GM12801 (cell line): ENCODE measurements around the gene PPP2R2B.

Experiments used
- CTCF ChIP-seq: IDR thresholded peaks from one replicate; pipeline ENCODE4 v1.5.1; 2011; ENCODE audit warnings: control low read depth; ENCODE audit not compliant: insufficient read length; ENCODE audit errors: extremely low read depth

PPP2R2B gene

GRCh38 chr5:146721073-146721815, 157.3 kb downstream of the PPP2R2B start:
- no peak for TF ChIP-seq CTCF

DNA sequence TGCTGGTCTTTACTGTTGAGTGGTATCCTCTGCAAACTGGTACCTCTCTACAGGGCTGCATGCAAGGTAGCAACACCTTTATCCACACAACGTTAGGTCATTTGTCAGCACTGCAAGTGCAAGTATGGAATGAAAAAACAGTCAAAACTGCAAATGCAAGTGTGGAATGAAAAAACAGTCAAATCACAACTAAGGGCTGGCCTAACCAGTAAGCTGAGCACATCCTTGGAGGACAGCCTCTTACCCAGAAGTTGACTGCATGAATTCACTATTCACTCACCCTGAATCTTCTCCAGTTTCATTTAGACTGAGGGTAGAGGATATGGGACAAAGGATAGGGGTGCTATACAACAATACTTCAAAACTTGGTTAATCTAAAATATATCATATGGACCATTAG, 158.4 kb downstream of the PPP2R2B start:
- no peak for TF ChIP-seq CTCF

DNA sequence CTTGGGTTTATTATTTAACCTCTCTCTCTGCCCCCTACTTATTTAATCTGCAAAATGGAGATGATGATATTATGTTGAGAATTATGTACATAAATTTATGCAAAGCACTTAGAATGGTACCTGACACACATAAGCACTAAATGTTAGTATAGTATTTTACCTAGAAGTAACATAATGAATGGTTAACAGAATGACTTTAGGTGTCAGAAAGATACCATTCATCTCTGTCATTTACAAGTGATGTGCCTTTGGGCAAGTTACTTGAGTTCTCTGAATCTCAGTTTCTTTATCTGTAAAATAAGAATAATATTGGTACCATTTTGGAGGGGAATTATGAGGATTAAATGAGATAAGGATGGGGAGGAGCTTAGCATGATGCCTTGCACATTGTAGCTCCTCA, 159.4 kb downstream of the PPP2R2B start:
- TF ChIP-seq CTCF: no peak

DNA sequence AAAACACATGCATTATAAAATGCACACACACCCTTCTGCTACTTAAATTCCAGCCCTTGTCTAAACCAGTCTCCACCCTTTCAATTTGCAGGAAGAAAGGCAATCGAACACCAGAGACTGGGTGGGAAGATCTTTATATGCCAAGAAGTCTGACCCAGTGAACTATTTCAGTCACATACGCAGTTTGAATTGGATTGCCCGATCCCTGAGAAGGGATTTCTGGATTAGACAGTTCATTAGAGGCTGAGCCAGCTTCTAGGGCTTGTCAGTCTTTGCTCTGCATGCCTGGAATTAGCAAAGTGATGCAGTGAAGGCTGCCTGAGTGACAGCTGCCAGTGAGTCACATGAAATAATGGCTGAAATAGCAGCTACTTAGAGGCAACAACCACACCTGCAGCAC, 159.9 kb downstream of the PPP2R2B start:
- no peak for TF ChIP-seq CTCF

DNA sequence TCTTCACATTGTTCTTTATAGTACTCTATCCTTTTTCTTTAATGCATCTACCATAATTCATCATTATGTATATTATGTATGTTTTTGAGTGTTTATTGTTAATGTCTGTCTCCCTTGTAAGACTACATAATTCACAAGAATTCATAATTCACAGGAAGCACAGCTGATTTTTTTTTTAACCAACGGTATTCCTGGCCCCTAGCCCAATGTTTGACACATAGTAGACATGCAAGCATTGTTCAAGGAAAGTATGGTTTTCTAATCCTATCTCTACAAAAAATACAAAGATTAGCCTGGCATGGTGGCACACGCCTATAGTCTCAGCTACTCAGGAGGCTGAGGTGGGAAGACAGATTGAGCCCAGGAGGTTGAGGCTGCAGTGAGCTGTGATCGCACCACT, 160.6 kb downstream of the PPP2R2B start:
- TF ChIP-seq CTCF: no peak

DNA sequence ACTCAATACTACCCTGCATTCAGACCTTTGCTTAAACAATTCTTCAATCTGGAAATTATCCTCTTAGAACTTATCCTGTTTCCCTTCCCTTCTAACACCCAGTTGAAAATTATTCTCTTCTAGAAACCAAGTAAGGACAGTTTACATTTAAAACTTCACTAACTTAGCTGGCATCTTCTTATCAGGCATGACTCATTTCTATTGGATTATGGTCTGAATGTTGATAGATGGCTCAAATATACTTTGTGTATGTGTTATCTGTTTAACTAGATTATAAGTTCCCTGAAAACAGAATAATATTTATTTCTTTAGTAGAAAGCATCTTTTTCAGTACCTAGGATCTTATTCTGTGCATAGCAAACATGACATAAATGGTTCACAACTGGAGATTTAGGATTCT, 161.9 kb downstream of the PPP2R2B start:
- TF ChIP-seq CTCF: no peak

DNA sequence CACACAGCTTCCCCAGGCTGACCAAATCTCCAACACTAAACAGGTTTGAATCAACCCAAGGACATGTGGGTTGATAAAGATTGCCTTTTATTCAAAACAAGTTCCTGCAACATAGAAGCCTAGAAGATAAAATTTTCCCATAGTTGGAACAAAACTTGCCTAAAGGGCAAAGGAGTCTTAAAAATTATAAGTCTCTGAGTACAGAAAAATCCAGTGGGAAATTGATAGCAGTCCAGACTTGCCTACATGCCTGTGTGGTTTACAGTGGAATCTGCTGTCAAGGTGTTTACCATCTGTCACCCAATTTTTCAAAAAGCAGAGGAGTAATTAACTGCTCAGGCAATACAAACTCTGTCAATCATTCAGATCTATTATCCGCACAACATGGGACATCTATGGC, 168.2 kb downstream of the PPP2R2B start:
- TF ChIP-seq CTCF: no peak
